HG03457 (cell line): ENCODE data around the gene SCN7A.

Source experiments
- ATAC-seq: cut with Tn5 transposase; IDR thresholded peaks from one replicate; pipeline ENCODE4 v1.9.1; 2021; ENCODE audit warnings: moderate number of reproducible peaks; ENCODE audit not compliant: unreplicated experiment

The SCN7A gene

DNA sequence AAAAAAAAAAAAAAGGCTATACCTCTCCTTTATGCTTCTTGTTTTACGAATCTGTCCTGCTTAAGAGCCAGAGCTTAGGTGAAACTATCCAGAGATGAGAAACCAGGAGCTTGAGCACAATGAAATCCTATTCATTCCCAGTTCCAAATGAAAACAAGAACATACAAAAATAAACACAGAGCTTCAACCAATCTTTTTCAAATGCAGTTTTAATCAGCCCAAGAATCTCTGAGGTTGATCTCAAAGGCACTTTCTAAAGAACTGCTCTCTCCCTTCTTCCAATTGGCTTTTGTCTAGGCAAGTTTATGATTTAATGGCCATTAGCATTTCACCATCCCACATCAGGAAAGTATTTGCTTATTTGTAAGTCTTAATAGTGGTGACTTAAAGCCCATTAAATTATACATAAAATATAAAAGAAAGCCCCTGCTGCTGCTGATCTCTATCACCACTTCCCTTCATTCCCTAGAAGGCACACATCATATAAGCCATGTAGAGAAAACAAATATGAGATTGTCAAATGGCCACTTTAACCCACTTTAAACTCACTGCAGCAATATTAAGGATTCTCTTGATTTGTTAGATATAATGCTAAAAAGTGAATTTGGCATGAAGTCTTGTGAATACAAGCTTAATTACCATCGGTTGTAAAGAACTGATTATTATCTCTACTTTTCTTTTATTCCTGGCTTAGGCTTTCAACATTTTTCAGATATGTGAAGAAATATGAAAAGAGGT is 89.0 kb downstream of the SCN7A start:
- no peak for ATAC-seq

DNA sequence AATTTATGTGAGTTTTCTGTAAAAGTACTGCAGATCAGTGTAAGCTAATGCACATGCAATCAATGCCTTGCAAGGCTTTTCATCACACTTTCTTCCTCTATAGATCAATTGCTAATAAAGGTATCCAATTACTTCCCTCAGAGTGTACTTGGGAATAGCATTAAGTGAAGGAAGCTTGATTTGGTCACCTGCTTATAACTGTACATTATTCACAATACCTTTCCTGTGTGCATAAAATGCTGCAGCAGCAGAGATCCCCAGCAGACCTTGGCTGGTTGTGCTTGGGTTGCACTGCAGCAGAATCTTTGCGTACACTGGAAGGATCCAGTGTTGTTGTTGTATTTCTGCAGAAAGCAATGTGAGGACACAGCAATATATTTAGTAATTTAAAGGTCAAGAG is 99.8 kb downstream of the SCN7A start:
- ATAC-seq, result no peak

DNA sequence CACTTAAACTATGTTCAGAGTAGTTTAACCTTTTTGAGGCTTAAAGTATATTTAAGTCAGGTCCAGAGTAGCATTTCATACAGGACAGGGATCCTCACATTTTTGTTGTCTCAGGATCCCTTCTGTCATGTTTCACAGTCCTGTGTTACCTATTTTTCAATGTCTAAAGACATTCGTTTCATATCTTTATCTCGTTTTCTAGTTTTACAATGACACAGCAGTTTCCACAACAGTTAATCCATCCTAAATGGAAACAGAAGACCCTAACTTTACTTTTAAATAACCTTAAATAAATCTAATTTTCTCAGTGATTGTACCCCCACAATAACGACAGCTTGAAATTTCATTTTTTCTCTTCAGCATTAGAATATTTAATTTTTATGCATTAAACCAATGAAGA is 101.0 kb downstream of the SCN7A start:
- ATAC-seq, result no peak

DNA sequence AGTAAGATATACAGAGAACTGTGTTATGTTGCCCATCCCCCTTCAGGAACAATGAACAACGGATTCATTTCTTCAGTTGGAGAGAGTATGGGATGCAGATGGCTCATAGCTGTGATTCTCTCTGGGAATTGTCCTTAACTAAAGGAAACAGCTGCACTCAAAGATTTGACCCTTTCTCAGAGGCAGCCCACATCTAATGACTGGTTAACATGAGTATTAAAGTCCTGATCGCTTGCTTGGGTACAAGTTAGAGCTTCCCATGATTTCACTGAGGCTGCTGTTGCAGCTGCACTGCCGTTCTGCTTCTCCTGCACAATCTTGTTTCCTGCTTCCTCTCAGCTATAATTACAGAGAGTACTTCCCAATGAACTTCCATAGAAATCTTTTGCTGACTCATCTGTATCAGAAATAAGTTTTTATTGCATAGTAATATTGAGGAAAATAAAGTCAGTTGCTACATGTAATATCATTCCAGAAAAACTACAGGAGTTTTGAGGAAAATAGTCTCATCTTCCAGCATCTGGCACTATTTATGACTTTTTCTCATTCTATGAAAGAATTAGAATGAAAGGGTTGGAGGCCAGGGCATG is 105.5 kb downstream of the SCN7A start:
- no peak for ATAC-seq

DNA sequence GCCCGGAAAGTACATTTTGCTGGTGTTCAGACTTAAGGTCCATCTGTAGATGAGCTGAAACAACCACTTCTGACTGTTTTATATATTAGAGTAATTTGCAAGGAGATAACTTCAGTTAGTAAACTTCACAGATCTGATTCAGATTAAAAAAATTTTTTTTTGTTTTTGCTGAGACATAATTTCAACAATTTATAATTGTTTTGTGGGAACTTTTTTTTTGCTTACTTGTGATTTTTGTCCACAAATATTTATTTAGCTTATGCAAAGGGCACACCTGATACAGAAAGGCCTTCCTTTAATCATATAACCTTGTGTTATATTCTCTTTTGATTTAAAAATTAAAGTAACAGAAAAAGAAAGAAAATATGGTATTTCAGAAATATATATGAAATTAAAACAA is 108.7 kb downstream of the SCN7A start:
- ATAC-seq, result no peak

DNA sequence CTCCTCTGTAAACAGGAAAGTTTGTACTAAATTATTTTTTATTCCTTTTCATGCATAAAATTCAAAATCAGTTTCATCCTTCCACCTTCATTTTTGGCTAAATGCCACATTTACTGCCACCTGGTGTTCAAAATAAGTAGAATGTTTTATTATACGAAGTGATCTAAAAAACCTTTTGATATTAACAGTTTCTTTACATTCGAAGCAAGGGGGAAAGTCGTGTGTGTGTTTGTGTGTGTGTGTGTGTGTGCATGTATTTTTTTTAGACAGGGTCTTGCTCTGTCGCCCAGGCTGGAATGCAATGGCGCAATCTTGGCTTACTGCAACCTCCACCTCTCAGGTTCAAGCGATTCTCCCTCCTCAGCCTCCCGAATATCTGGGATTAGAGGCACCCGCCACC is 109.3 kb downstream of the SCN7A start:
- no peak for ATAC-seq

DNA sequence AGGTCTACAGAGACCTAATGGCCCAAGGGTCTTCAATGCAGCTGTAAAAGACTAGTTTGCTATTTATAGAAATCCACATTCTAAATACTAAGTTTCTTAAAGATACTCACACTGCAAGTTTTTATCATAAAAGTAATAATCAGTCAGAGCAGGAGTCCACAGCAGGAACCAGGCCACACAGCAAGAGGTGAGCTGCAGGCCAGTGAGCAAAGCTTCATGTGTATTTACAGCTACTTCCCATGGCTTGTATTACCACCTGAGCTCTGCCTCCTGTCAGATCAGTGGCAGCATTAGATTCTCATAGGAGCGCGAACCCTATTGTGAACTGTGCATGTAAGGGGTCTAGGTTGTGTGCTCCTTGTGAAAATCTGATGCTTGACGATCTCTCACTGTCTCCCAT is 111.6 kb downstream of the SCN7A start:
- no peak for ATAC-seq

DNA sequence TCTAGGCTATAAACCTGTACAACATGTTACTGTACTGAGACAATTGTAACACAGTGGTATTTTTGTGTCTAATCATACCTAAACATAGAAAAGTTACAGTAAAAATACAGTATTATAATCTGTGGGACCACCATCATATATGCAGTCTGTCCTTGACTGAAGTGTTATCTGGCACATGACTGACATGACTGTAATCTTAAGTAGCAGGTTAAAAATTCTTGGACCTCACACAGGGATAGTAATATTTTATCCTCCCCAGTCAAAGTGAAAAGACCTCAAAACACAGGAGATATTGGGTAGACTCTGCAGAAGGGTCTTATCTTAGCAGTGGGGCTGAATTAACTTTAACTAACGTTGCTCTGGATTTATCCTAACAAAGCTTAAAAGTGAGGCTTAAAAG is 113.4 kb downstream of the SCN7A start:
- ATAC-seq, result no peak

DNA sequence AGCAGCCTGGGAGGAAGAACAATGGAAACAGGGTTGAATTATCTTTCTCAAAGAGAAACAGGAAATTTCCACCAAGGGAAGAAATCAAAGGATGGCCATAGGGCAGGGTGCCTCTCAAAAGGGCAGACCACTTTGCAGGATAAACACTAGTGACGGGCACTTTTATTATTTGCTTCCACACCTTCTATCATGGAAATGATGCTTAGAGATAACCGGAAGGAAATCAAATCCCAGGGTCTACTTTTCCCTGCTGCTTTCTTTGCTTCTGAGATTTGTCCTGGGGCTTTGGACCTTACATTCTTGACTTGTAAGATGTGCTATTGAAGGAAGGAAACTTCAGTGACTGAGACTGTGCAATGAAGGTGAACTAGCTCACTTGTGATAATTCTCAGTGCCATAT is 117.2 kb downstream of the SCN7A start:
- no peak for ATAC-seq

DNA sequence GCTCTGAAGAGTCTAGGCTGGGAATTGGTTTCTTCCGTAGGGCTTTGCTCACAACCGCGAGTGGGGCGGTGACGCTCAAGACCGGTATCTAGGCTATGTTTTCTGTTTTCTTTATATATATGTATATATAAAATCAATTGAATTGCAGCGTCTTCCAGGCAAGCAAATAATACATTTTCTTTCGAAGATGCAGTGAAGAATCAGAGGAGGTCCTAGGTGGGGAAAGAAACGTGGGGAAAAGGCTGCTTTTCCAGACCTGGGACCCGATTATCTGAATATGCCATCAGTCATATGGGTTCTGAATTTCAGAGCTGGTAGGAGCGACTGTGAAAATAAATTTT is 117.6 kb downstream of the SCN7A start:
- ATAC-seq, result no peak

DNA sequence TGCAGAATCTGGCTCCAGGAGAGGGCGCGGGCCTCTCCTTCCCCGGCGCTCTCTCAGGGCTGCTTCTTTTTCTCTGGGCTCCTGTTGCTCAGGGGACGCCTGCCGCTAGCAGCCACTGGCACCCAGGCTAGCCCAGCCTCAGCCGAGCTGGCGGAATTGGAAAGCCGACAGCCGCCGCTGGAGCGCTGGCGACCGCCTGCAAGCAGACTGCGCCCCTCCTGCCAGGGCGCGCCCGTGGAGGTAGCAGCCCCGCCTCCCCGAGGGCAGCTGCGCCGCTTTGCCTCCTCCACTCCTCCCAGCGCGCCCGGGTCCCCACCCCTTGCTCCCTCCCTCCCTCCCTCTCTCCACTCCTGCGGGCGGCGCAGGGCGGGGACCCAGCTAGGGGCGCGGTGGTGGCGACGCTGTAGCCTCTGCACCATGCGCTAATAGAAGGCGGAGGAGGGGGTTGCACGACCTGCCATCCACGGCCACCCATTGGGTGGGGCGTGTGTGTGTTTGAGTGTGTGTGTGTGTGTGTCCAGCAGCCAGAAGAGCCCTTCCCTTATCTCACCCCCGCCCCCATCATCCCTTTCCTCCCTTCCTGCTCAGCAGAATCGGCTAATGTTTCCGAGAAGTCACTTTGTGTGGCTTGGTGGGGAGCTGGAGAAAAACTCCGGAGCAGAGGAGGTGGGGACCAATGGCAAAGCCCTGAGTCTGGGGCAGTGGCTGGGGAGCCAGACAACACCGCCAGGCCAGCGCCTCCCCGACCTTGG is 118.1 kb downstream of the SCN7A start, which contains the start of gene SCN9A:
Gene SCN9A (minus strand): TSS at position 209 of the 752 bp plus-strand sequence. CDS start 64,188 bp downstream, outside the sequence.
- ATAC-seq, result no peak

DNA sequence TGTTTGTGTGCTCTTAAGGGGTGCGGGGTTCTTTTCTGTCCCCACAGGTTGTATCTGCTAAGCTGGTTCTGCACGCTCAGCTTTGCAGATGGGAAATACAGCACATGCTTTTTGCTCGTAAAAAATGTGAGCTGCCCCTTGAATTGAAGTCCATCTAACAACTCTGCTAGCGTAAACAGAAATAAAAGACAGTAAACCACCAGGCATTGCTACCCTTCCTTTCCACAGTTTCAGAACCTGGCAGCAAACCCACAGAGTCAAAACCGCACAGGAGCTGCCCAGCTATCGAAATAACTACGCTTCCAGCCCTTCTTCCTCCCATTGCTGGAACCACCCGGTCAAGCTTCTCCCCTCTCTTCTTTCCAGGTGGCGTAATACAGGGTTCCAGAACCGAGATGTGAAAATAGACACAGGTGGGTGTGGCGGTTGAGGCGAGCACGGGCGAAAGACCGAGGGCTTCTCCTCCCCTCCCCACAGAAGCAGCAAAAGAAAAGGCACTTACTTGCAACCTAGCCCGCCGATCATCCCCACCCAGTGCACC is 118.8 kb downstream of the SCN7A start:
- ATAC-seq, result no peak

DNA sequence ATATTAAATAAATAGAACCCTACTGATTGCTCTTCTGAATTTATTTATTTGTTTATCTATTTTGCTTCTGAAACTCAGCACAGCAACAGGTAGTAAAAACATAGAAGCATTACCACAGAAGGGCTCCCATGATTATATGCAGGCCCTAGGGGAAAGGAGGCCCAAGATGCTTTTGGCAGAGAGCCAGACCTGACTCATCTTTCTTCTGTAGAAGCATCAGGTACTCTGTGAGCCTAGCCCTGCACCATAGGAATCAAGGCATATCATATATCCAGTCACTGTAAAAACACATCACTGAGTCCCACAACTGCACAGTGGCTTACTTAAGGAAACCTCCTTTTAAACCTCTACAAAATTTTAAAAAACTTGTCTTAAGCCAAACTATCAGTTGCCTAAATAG is 120.1 kb downstream of the SCN7A start:
- no peak for ATAC-seq

DNA sequence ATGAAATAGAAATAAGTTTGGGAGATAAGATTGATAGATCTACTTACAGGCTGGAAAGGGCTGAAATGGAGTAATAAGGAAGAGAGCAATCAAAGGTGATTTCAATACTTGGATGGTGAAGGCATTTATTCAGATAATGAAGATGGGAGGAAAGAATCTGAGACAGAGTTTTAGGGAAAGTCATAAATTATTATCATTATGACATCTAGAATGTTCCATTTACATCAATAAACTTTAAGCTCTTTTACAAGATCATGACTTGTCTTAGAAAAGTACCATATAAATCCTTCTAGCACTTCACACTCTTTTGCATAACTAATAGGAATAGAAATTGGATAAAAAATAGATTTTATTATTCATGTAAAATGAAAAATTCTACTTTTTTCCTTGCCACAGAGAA is 120.5 kb downstream of the SCN7A start:
- no peak for ATAC-seq

DNA sequence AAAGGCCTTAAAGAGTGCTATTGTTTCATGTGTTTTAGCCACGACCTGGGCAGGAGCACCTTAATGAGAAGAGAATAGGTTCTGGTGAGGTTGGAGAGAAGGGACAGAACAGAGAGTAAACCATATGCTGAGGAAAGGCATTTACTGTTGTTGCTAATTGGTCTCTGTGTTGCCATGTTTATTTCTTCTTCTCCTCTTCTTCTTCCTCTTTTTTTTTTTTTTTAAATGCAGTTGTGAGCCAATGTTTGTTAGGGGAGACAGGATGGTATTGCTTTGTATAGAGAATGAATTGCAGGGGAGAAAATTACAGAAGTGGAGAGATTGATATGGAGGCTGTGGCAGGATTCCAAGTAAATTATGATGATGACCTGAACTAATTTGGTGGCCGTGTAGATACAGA is 120.9 kb downstream of the SCN7A start:
- ATAC-seq, result no peak

DNA sequence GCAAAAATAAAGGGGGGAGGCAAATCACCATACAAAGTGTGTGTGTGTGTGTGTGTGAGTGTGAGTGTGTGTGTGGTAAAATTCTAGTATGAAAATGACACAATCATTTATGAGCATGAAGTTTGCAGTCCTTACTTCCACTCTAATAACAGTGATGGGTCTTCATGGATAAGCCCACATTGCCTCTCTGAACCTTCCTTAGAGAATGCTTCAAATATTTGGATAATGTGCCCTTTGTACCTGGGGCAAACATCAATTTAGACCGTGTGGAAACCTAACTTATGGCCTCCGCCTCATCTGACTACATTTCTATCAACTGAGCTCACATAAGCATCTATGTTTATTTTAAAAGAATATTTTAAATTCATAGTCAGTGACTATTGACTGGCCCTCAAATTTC is 122.0 kb downstream of the SCN7A start:
- ATAC-seq, result no peak

DNA sequence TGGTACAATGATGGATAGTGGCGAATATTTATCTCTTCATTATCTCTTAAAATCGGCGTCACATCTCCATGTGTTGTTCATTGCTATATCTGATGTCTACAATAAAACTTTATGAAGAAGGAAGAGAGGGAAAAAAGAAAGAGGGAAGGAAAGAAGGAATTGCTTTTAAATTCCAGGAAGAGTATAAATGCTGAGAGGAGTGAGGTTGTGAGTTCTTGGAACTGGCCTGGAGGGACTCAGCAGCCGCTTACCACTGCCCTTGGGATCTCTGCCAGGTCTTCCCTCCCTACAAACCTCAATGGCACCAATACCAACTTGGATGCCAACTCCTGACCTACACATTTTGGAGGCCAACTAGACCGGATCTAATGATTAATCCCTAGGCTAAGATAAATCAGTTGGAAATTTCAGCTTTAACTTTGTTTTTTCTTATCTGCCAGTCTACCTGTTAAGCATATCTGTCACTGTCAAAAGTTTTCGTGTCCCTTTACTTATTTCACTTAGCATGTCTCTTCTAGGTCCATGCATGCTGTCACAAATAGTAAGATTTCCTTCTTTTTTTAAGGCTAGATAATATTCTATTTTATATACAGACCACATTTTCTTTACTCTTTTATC is 128.1 kb downstream of the SCN7A start:
- ATAC-seq, result no peak

DNA sequence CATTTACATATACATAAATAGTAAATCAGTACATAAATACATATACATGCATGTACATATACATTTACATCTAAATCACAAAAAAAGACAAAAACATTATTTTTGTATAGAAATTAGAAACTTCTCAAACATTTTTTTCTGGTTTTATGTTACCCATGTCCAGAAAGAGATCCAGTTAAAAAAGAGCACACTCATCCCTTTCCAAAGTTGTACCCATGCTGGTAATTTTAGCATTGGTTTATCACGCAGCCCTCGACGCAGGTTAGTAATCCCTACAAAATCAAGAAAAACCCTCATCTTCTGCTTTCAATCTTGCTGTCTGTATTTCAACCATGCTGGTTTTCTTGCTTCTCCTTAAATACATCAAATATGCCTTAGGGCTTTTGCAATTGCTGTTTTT is 128.8 kb downstream of the SCN7A start:
- no peak for ATAC-seq

DNA sequence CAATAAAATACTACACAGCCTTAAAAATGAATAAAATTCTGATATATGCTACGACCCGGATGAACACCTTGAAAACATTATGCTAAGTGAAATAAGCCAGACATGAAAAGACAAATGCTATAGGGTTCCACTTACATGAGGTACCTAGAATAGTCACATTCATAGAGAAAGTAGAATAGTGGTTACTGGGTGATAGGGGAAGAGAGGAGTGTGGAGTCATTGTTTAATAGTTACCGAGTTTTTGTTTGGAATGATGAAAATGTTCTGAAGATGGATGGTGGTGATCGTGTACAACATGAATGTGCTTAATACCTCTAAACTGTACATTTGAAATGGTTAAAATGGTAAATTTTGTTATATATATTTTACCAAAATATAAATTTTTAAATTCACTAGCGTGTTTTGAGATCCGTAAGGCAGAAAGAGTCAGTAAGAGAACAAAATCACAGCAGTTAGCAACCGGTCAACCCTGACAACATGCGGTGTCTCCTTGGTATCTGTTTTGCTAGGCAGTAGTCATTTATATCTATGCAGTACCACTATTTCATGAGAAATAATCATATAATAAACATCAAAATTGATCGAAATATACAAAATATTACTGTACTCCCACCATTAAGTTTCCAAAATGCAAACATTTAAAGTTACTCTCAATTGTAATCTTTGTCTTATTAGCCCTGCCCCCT is 129.4 kb downstream of the SCN7A start:
- ATAC-seq, result no peak

DNA sequence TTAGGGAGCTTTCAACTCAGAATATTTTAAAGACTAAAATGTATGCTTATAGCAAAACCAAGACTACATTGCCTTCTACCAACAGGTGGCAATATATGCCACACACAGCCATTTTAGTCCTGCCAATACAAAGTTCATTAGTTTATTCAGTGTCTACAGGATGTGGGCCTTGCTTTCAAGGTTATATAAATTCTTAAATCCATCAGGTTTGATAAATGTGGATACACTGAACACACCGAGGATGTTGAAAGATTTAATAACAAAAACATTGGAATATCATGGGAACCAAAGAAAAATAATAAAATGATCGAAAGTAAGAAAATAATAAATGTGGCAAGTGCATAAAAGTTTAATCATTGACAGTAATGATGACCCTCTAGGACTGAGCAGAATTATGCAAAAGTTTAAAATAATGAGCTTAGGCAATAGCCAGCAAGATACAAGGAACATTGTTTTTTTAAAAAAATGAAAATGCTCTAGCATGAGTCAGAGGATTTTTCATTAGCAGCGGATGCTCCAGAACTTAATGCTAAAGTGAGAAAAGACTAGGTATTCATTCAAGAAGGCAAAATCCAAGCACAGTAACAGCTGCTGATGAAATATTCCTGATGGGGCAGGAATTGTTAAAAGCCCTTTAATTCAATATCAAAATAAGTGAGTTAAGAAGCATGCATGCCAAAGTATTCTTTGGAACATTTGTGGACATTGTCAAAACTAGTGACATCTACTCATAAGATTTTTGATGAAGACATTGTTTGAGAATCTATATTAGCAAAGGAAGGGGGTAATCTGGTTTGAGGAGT is 132.5 kb downstream of the SCN7A start:
- ATAC-seq, result no peak
